CD4-positive, alpha-beta T cell treated with Interleukin-6 for 4 hours (primary cell): ENCODE measurements around the gene PTPRS.
"Not testable (repeated sequence)": the region's sequence is repeated elsewhere in the genome, so short reads cannot be mapped to it uniquely, and the experiment has no call there.

Experiments
- DNase-seq: peaks from one replicate; pipeline ENCODE4 v3.0.0-alpha.2; 2020; ENCODE audit warnings: mixed read lengths

Gene PTPRS

GRCh38 chr19:5331790-5332189, 8.8 kb downstream of the PTPRS start:
- no peak for DNase-seq

GRCh38 chr19:5330307-5330720, 10.3 kb downstream of the PTPRS start:
- DNase-seq, result no peak

- no peak for DNase-seq
Observed at GRCh38 chr19:5329141-5329540, 11.5 kb downstream of the PTPRS start.

- DNase-seq, result not testable (repeated sequence)
Observed at GRCh38 chr19:5328407-5328806, 12.2 kb downstream of the PTPRS start.

- no peak for DNase-seq
Observed at GRCh38 chr19:5326986-5327623, 13.5 kb downstream of the PTPRS start.

- no peak for DNase-seq
Observed at GRCh38 chr19:5326545-5326944, 14.1 kb downstream of the PTPRS start.

- DNase-seq, result no peak
Observed at GRCh38 chr19:5324947-5325346, 15.7 kb downstream of the PTPRS start.

- DNase-seq, result no peak
Observed at GRCh38 chr19:5323475-5323811, 17.2 kb downstream of the PTPRS start.

GRCh38 chr19:5321851-5322681, 18.5 kb downstream of the PTPRS start:
- DNase-seq, result no peak

- DNase-seq, result no peak
Observed at GRCh38 chr19:5321066-5321642, 19.5 kb downstream of the PTPRS start.

- no peak for DNase-seq
Observed at GRCh38 chr19:5319516-5319915, 21.1 kb downstream of the PTPRS start.

- no peak for DNase-seq
Observed at GRCh38 chr19:5318306-5318705, 22.3 kb downstream of the PTPRS start.

GRCh38 chr19:5317321-5317720, 23.3 kb downstream of the PTPRS start:
- no peak for DNase-seq

GRCh38 chr19:5316138-5316537, 24.5 kb downstream of the PTPRS start:
- no peak for DNase-seq

- DNase-seq, result no peak
Observed at GRCh38 chr19:5314907-5315298, 25.7 kb downstream of the PTPRS start.

GRCh38 chr19:5314012-5314906, 26.4 kb downstream of the PTPRS start:
- no peak for DNase-seq

- no peak for DNase-seq
Observed at GRCh38 chr19:5313307-5313706, 27.3 kb downstream of the PTPRS start.

- no peak for DNase-seq
Observed at GRCh38 chr19:5312058-5312457, 28.6 kb downstream of the PTPRS start.

GRCh38 chr19:5309438-5310204, 31.0 kb downstream of the PTPRS start:
- no peak for DNase-seq

- DNase-seq, result no peak
Observed at GRCh38 chr19:5308451-5309437, 31.9 kb downstream of the PTPRS start.

GRCh38 chr19:5307655-5308054, 33.0 kb downstream of the PTPRS start:
- no peak for DNase-seq
